Germinal center (tissue), 1 donor: Measurements from ENCODE around the gene SPATA9.
"Not testable (repeated sequence)": the region's sequence is repeated elsewhere in the genome, so short reads cannot be mapped to it uniquely, and the experiment has no call there.

Source experiments
- DNase-seq: peaks from one replicate; pipeline ENCODE4 v3.0.0; 2012; ENCODE audit warnings: mixed read lengths, low spot score

The SPATA9 gene

DNA sequence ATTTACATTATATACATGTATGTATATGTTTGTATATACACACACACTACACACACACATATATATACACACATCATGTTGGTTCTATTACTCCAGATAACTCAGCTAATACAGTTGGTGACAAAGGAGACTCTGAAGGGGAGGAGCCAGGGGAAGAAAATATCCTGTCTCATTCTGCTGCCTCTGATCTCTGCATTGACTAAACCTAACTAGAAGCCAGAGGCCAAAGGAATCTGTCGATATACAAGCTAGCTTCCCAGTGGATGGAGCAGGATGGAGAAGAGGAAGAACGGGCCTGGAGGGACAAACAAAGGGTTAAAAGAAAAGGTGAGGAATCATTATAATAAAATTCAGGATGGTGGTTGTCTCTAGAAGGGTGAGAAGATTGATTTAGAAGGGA lies 34.6 kb upstream of the SPATA9 start:
- no peak for DNase-seq

DNA sequence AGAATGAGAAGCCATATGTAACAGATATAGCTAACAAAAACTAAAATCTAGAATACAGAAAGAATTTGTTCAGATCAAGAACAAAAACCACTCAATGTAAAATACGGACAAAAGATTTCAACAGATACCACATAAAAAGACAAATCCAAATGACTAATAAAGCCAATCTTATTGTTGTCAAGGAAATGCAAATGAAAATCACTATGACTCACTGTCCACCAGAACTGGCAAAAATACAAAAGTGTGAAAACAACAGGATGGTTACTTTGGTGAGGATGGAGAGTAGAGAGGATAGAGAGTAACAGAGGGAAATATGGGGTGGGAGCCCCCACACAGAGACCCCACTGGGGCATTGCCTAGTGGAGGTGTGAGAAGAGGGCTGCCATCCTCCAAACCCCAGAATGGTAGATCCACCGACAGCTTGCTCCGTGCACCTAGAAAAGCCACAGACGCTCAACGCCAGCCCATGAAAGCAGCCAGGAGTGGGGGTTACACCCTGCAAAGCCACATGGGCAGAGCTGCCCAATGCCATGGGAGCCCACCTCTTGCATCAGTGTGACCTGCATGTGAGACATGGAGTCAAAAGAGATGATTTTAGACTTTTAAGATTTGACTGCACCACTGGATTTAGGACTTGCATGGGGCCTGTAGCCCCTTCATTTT lies 33.1 kb upstream of the SPATA9 start:
- DNase-seq = no peak

DNA sequence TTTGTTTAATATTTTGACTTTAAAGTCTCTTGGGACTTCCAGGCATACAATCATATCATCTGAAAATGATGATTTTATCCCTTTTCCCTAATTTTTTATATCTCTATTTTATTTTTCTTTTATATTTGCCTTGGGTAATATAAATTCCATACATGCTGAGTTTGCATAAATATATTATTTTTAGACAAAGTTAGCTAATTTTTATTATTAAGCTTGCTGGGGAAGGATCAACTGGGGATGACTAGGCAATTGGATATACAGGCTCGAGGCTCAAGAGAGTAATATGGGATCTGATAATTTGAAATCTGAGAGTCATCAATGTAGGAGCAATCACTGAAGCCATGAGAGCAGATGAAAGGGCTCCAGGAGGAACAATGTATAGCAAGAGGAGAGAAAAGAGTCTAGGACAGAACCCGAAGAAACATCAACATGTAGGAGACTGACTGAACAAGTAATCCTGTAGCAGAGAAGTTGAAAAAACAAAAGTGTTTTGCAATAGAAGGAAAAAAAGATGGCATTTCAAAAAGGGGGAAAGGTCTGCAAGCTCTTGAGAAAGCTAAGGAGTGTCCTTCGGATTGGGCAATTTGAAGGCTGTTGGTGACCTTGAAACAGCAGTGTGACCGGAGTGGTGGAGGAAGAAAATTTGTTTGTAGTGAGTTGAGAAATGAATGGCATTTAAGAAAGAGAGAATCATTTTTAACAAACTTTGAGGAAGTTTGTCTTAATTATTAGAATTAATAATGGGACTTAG lies 31.3 kb upstream of the SPATA9 start:
- DNase-seq = no peak

DNA sequence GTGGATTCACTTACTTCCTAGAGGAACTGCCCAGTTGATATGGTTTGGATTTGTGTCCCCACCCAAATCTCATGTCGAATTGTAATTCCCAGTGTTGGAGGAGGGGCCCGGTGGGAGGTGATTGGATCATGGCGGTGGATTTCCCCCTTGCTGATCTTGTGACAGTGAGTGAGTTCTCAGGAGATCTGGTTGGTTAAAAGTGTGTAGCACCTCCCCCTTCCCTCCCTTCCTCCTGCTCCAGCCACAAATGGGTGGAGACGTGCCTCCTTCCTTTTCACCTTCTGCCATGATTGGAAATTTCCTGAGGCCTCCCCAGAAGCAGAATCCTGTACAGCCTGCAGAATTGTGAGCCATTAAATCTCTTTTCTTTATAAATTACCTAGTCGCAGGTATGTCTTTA lies 30.5 kb upstream of the SPATA9 start:
- DNase-seq = not testable (repeated sequence)

DNA sequence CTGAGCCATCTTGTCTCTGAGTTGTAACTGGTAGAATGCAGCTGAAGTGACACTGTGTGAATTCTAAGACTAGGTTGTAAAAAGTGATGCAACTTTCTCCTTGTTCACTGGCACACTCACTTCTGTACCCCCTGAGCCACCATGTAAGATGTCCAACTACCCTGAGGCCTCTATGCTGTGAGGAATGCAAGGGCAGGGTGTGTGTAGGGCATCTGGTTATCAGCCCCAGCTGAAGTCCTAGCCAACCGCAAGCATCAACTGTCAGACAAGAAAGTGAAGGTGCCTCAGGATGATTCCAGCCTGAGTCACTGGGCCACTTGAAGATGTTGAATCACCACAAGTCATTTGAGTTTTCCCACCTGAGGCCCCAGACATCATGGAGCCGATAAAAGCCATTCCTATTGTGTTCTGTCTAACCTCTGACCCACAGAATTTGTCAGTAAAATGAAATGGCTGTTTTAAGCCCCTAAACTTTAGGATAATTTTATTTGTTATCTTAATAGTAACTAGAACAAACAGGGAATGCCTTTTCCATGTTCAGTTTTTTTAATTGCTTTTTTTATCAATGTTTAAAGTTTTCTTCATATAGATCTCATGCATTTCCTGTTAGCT lies 29.7 kb upstream of the SPATA9 start:
- DNase-seq = no peak

DNA sequence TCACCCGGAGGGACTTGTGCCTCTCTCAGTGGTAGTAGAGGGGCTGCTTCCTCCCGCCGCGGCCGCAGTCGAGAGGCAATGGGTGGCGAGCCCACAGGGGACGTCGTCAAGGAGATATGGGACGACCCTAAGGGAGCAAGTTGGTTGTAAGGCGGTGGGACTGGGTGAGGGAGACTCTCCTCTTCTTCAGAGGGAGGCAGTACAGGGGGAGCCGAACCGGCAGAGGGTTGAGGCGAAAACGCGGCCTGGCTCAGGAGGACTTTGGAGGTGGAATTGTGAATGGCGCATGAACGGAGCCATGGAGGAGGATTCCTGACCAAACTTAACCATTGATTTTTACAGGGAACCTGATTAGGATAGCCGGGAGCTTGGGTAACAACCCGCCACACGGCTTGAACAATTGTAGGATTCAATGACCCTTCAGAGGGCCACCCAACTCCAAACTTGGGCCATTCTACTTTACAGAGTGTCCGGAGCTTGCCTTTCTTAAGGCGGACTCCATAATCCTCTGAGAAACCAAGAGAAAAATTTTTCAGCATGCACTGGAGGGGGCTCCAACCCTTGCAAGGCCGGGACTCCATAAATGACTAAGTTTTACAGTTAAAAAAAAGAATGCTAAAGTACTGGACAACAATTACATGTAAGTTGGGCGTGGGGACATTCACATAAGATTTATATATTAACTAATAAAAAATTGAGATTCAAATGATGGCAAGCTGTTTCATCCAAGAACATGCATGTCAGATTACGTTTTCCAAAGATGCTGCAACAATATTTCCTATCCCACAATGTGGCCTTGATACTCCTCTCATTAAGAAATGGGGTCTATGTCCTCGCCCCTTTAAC lies 28.9 kb upstream of the SPATA9 start:
- no peak for DNase-seq

DNA sequence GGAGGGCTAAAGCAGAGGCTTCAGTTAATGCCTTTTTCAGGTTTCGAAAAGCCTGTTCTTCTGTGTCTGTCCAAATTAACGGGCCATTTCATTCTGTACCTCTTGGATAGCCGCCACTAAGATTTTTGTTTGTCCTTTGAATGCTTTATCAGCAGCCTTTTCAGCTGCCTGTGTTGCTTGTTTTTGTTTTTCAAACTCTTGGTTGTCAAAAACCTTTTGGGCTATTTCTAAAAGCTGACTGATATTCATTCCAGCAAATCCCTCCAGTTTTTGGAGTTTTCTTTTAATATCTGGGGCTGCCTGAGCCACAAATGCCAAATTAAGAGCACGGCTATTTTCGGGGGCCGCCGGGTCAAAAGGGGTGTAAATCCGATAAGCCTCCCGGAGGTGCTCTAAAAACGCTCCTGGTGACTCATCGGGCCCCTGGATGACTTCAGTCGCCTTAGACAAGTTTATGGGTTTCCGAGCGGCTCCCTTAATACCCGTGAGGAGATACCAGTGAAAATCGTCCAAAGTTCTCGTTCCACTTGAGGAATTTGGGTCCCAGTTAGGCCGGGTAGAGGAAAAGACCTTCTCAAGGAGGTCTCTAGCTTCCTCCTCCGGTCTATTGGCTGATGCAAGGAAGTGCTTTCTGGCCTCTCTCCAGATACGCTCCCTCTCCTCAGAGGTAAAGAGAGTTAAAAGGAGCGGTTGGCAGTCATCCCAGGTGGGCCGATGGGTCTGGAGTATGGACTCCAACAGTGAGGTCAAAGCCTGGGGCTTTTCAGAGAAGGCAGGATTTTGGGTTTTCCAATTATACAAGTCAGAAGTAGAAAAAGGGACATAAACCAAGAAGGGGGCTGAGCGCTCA lies 28.1 kb upstream of the SPATA9 start:
- not testable (repeated sequence) for DNase-seq

DNA sequence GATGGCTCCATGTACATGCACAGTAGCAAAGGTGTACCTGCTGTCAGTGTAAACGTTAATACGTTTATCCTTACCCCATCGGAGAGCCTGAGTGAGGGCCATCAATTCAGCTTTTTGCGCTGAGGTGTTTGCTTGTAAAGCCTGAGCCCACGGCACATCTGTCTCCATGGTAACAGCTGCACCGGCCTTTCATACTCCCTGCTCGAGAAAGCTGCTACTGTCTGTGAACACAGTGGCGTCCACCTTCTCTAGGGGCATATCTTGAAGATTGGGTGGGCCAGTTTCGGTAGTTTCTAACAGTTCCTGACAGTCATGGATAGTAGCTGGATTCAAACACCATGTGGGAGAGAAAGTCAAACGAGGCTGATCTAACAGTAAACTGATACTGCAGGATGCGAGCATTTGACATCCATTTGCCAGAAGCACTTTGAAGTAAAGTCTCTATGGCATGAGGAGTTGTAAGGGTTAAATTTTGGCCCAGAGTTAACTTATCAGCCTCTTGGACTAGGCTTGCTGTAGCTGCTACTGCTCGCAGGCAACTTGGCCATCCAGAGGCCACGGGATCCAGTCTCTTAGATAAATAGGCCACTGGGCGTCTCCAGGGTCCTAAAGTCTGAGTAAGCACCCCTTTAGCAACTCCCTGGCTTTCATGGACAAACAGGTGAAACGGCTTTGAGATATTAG lies 27.3 kb upstream of the SPATA9 start:
- DNase-seq = no peak

DNA sequence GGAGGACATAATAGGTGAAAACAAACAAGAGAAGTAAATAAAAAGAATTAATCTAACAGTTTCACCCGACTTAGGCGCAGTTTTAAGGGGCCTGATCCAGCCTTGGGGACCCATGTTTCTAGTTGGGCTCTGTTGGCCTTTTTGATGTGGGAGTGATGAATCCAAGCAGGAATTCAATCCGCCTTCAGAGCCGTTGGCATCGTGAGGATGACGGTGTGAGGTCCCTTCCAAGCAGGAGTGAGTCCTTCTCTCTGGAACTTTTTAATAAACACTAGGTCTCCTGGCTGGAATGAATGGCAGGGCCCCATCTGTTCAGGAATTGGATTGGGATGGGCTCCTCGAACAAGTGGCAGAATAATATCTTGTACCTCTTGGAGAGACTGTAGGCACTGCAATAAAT lies 26.1 kb upstream of the SPATA9 start:
- no peak for DNase-seq

DNA sequence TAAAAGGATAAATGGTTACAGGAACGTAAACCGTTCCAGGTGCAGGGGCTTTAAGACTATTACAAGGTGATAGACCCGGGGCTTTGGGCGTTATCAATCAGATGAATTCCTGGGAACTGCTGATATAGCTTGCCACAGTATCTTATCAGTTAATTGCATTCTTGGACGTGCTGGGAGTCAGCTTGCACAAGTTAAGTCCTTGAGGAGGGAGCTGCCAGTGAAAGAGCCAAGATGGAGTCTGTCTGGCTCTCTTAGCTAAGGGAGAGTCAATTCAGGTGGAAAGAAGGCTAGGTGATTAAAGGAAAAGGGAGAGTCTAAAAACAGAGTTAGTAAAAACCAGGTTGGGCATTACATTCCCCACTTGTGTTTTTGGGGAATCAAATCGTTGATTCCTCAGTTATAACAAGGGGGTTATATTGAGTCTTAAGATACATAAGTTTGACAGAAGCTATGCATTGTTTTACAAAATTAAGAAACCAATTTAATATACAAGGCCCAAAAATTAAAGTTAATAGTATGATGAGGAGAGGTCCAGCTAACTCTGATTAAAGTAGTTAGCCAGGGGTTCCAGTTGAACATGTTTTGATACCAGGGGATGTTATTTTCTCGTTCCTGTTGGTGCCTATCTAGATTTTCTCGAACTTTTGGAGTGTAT lies 24.9 kb upstream of the SPATA9 start:
- DNase-seq = not testable (repeated sequence)

DNA sequence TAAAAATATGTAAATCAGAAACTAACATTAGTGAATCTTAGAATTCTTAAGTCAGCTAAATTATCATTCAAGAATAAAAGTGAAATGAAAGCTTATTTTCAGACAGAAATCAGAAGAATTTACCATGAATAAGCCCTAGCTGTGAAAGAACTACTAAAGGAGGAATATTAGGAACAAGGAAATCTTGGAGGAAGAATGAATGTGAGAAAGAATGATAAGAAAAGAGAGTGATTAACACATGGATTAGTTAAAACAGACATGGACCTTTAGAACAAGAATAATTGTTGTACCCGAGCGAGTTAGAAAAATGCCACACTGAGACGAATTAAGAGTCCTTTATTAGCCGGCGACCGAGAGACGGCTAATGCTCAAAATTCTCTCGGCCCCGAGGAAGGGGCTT lies 24.3 kb upstream of the SPATA9 start:
- no peak for DNase-seq

DNA sequence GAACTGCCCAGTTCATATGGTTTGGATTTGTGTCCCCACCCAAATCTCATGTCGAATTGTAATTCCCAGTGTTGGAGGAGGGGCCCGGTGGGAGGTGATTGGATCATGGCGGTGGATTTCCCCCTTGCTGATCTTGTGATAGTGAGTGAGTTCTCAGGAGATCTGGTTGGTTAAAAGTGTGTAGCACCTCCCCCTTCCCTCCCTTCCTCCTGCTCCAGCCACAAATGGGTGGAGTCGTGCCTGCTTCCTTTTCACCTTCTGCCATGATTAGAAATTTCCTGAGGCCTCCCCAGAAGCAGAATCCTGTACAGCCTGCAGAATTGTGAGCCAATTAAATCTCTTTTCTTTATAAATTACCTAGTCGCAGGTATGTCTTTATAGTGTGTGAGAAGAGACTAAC lies 23.4 kb upstream of the SPATA9 start:
- DNase-seq = not testable (repeated sequence)

DNA sequence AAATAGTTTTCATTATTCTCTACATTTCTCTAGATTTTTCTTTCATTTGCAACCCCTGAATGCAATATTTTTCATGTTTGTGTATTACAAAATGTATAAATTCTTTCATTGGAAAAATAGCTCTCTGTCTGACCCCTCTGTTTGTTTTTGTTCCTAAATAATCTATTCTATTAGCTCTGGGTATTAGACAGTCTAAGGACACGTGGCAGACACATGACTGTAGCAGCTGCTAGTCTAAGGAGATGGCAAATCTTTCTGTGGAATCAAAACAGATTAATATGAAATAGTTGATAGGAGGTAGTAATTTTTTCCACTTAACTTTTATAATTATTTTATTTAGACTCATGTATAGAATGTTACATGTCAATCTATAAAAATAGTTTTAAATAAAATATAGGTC lies 21.4 kb upstream of the SPATA9 start:
- no peak for DNase-seq

DNA sequence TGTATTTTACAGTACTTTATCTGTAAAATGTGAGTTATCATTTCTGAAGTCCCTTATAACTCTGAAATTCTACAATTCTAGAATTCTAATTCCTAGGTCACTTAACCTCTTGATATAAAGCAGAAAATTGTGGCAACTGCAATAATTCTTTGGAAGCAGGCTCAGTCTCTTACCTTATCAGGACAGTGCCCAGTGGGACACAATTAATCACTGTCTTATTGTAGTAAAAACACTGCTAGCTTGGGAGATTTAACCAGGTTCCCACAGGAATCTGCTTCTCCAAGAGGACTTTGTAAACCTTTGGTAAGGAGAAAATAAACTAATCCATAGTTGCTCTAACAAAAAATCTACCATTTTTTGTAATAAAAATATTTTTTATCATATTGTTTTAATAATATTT lies 18.3 kb upstream of the SPATA9 start:
- DNase-seq = no peak

DNA sequence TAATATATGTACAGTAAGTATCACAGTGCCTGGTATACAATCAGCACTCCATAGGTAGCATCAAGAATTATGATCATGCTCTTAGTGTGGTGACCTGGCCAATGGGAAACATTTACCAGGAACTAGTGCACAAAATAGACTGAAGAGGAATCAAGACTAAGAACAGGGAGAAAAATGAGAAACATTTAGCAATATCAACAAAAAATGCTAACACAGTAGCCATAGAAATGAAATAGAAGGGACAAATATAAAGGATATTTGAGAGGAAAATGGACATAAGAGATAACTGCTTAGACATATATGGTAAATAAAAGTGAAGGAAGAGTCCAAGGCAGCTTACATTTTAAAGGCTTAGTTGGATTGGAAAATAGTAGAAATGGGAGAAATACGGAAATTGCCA lies 16.5 kb upstream of the SPATA9 start:
- DNase-seq = no peak

DNA sequence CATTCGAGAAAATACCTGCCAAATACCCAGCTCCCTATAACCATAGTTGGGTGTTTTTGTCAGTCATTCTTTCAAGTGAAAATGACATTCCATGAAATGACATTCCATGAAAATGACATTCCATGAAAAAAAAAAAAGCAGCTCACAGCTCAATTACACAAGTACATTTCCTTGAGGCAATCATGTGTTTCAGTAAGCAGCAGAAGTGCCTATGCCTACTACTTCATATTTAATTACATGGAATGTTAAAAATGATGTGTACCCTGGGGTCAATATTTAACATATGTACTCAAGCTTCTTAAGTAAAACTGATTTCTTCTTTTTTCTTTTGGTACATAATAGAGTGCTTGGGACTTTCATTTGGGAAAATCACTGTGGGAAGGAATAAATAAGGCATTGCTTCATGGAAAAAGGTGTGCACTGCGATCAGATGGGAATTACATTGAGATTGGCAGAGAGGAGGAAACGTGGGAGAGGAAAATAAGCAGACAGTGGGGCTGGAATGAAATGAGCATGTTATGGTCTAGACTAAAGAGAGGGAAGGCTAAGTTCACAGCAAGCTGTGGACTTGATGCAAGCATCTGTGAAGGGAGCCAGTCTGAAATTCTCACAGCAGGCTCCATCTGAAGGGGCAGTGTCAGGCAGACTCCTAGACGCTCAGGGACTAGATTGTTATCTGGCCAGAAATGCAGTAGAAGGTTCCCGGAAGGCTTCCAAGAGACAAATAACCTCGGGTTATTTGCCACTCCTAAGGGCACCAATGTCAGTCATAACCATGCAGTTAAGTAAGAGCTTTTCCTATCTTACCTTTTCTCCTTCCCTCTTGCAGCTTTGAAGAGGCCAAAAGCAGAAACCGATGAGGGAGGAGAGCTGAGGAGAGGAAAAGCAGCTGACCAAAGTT lies 15.2 kb upstream of the SPATA9 start:
- no peak for DNase-seq

DNA sequence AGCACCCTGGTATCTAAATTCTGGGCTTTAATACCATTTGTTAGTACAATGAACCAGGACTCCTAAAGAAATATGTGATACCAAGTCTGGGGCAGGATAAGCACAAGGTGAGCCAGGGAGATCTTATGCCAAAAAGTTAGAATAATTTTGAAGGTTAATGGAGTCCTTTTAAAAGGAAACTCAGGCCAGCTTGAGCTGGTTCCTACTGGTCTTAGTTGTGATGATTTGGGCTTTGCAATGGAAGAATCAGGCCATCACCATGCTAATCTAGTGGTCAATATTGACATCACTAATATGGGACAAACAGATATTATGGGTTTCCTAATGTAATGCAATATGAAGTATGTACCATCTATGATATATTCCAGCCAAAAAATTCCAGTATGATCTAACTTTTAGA lies 7.5 kb upstream of the SPATA9 start:
- no peak for DNase-seq

DNA sequence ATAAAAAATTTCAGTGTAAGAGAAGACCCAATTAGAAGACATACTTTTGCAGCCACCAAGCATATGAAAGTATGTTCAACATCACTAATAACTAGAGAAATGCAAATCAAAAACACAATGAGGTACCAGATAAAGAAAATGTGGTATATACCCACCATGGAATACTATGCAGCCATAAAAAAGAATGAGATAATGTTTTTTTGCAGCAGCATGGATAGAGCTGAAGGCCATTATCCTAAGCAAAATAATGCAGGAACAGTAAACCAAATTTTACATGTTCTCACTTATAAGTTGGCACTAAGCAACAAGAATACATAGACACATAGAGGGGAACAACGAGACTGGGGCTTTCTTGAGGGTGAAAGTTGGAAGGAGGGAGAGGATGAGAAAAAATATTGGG lies 6.9 kb upstream of the SPATA9 start:
- DNase-seq = no peak

DNA sequence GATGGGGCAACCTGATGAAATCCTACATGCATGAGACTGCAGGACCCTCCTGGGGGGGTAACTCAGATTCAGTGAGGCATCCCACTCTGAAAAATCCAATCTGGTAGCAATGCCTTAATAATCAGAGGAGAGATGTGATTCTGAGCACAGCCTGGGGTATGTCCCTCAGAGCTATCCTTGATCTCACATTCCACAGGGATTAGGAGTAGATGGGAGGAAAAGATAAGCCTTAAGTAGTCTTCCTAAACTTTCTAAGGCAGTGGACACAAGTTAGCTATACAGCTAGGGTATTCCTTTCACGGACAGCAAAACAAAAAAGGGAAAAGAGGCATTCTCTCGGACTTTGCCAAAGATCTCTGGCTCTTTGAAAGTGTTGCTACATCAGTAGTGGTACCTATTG lies 3.9 kb upstream of the SPATA9 start:
- no peak for DNase-seq
